K562 (cell line): Measurements from ENCODE around the gene CALD1. TPM values are rescaled to one million over a fixed set of nuclear protein-coding genes. Genes with fewer than 3 reads are reported as not detected.

Source experiments
- ATAC-seq: fragments of 200-7000 bp; cut with Tn5 transposase; 3 replicates; pipeline ENCODE4 v1.9.1; 2020; ENCODE audit warnings: moderate library complexity
- BruUV-seq: library from RNA; stranded (reverse); fragments of 400-500 nt; replicated peaks from 2 replicates; lab custom pipeline; 2021; lab: Mats Ljungman, UMichigan
- CTCF ChIA-PET: fragments of 300-600 bp; formaldehyde crosslinking; extraction: SDS; loops from one replicate; lab custom pipeline; 2021; ENCODE audit warnings: low intra/inter-chr PET ratio; lab: Yijun Ruan, JAX
- POLR2A ChIA-PET: fragments of 300-600, 350-650 bp; sonication (Branson Sonifier 250); formaldehyde crosslinking; extraction: SDS; loops from one replicate; lab custom pipeline; 2021; ENCODE audit warnings: antibody characterized with exemption, inconsistent platforms; lab: Yijun Ruan, JAX
- DNase-seq, 4 experiments: peaks; one replicate each; pipeline versions ENCODE4 v3.0.0 to v3.0.0-alpha.2; 2011 to 2018; ENCODE audit warnings: low spot score in 3 of 4, mixed read lengths in 3 of 4; ENCODE audit errors: extremely low read depth in 1 of 4
- FAIRE-seq: peaks from 2 replicates; lab custom pipeline; 2011; peaks lifted over from hg19 to GRCh38; lab: Jason Lieb, UNC
- H2AFZ ChIP-seq: 2 replicates; pipeline ENCODE4 v1.6.0; 2011; ENCODE audit warnings: low read depth, low read length, control low read depth, inconsistent platforms
- H3K27ac ChIP-seq: fragments of 200-600 bp; 3 replicates; pipeline ENCODE4 v1.8.0; 2011; ENCODE audit warnings: low read depth, mild to moderate bottlenecking, control low read depth, inconsistent platforms, low read length, moderate library complexity, mixed read lengths; ENCODE audit errors: extremely low read depth
- H3K27me3 ChIP-seq, 2 experiments: fragments of 300-600 bp in 1 of 2; 2 replicates in 1 of 2; 3 replicates in 1 of 2; pipeline versions ENCODE4 v1.6.0 to v1.8.0; 2011; ENCODE audit warnings: inconsistent platforms in 2 of 2, low read length in 2 of 2, mild to moderate bottlenecking in 1 of 2, mixed read lengths in 1 of 2, moderate library complexity in 1 of 2; ENCODE audit not compliant: control insufficient read depth in 2 of 2, insufficient read depth in 2 of 2
- H3K36me3 ChIP-seq: fragments of 300-600 bp; 3 replicates; pipeline ENCODE4 v1.8.0; 2011; ENCODE audit warnings: mild to moderate bottlenecking, low read length, inconsistent platforms; ENCODE audit not compliant: control insufficient read depth, insufficient read depth
- H3K4me1 ChIP-seq, 2 experiments: fragments of 200-600 bp in 1 of 2; replicated peaks in 1 of 2; 2 replicates in 1 of 2; 3 replicates in 1 of 2; pipeline versions ENCODE4 v1.5.1 to v1.8.0; 2011; ENCODE audit warnings: inconsistent platforms in 2 of 2, low read length in 2 of 2, mild to moderate bottlenecking in 1 of 2, mixed read lengths in 1 of 2, moderate library complexity in 1 of 2; ENCODE audit not compliant: control insufficient read depth in 2 of 2, insufficient read depth in 2 of 2
- H3K4me2 ChIP-seq: 2 replicates; pipeline ENCODE4 v1.6.1; 2011; ENCODE audit warnings: low read length, control low read depth, inconsistent platforms, mixed read lengths; ENCODE audit not compliant: insufficient read depth
- H3K4me3 ChIP-seq: fragments of 200-600 bp; sonication (generic), shearing (Covaris generic); 2 replicates; pipeline ENCODE4 v1.5.1; 2016; ENCODE audit warnings: control low read depth, inconsistent platforms
- H3K79me2 ChIP-seq: fragments of 200-600 bp; 3 replicates; pipeline ENCODE4 v1.8.0; 2011; ENCODE audit warnings: low read length, inconsistent platforms; ENCODE audit not compliant: control insufficient read depth, insufficient read depth
- H3K9ac ChIP-seq, 2 experiments: 2 replicates each; pipeline versions ENCODE4 v1.6.0 to v1.6.1; 2011; ENCODE audit warnings: low read depth in 2 of 2, low read length in 2 of 2, control low read depth in 1 of 2, inconsistent platforms in 1 of 2, mild to moderate bottlenecking in 1 of 2, mixed read lengths in 1 of 2; ENCODE audit not compliant: insufficient read depth in 1 of 2
- H3K9me1 ChIP-seq: one replicate; pipeline ENCODE4 v1.6.0; 2011; ENCODE audit warnings: inconsistent platforms, mild to moderate bottlenecking, low read length, moderate library complexity; ENCODE audit not compliant: control insufficient read depth, insufficient read depth
- H3K9me3 ChIP-seq: replicated peaks from 2 replicates; pipeline ENCODE4 v1.5.1; 2011; ENCODE audit warnings: low read depth, low read length, inconsistent platforms; ENCODE audit not compliant: control insufficient read depth, insufficient read depth
- H4K20me1 ChIP-seq: replicated peaks from 2 replicates; pipeline ENCODE4 v1.6.1; 2011; ENCODE audit warnings: low read length, inconsistent platforms, mixed read lengths; ENCODE audit not compliant: control insufficient read depth, insufficient read depth
- FOXA3 ChIP-seq, 2 experiments: fragments of 450-650 bp in 1 of 2; sonication (generic) in 1 of 2; formaldehyde crosslinking; IDR thresholded peaks in 1 of 2; conservative IDR thresholded peaks in 1 of 2; 2 replicates each; pipeline versions ENCODE4 v1.4.0 to v1.8.0; 2020 to 2022; ENCODE audit warnings: mild to moderate bottlenecking in 2 of 2, missing genetic modification reagents in 1 of 2
- FOXJ3 ChIP-seq: sonication (generic); formaldehyde crosslinking; IDR thresholded peaks from 2 replicates; pipeline ENCODE4 v1.4.0; 2020; ENCODE audit warnings: mild to moderate bottlenecking, missing genetic modification reagents
- MCM2 ChIP-seq: fragments of 450-650 bp; IDR thresholded peaks from 2 replicates; pipeline ENCODE4 v1.6.1; 2017; ENCODE audit warnings: low read depth, mild to moderate bottlenecking
- MYBL2 ChIP-seq, 2 experiments: fragments of 450-650 bp in 1 of 2; sonication (generic) in 1 of 2; formaldehyde crosslinking in 1 of 2; IDR thresholded peaks; 2 replicates each; pipeline versions ENCODE4 v1.6.1 to v1.8.1; 2017 to 2022; ENCODE audit warnings: borderline replicate concordance in 1 of 2, inconsistent platforms in 1 of 2, low read depth in 1 of 2, mild to moderate bottlenecking in 1 of 2, missing genetic modification reagents in 1 of 2, moderate library complexity in 1 of 2
- SREBF2 ChIP-seq: sonication (generic); formaldehyde crosslinking; IDR thresholded peaks from 2 replicates; pipeline ENCODE4 v1.4.0; 2020; ENCODE audit warnings: mild to moderate bottlenecking, missing genetic modification reagents
- TCF7L2 ChIP-seq: fragments of 150-350 bp; IDR thresholded peaks from 2 replicates; pipeline ENCODE4 v1.6.1; 2016; ENCODE audit warnings: low read depth, mild to moderate bottlenecking, low read length, moderate library complexity
- USF2 ChIP-seq: sonication (generic); formaldehyde crosslinking; IDR thresholded peaks from 2 replicates; pipeline ENCODE4 v1.5.0; 2020; ENCODE audit warnings: missing genetic modification reagents
- WGBS: fragments of 100-300 bp; shearing (Covaris generic); methylation state at CpG from one replicate; pipeline ENCODE4 v1.1.6; 2016; ENCODE audit warnings: low coverage, mixed read lengths; ENCODE audit not compliant: insufficient coverage; ENCODE audit errors: missing lambda C conversion rate; 5-methylcytosine and 5-hydroxymethylcytosine counted together
- in situ Hi-C: fragments of 300-500 bp; cut with MboI; formaldehyde crosslinking; loops from 4 replicates; pipeline ENCODE4 v1.15.0; 2018; ENCODE audit warnings: inconsistent platforms, mixed read lengths
- intact Hi-C: fragments of 100-400 bp; cut with micrococcal nuclease; formaldehyde crosslinking; loops from 2 replicates; pipeline ENCODE4 v1.14.2; 2022
- polyA plus RNA-seq, 8 experiments: library from polyadenylated mRNA; depleted of rRNA in 4 of 8; stranded (reverse) in 5 of 8; unstranded in 3 of 8; fragments of >200 nt; fragmentation: Nextera tagmentation in 2 of 8; fragmentation: Illumina TruSeq in 1 of 8; extraction: Ambion mirVana in 2 of 8; extraction: Trizol in 1 of 8; gene quantifications; 2 replicates each; pipeline versions ENCODE4 v1.2.1 to v1.2.3, GENCODE V29; 2011 to 2014; ENCODE audit warnings: inconsistent platforms in 1 of 8, missing spikeins in 1 of 8
- total RNA-seq, 7 experiments: library from RNA; depleted of rRNA in 6 of 7; stranded (reverse); fragments of >200 nt in 6 of 7; fragmentation: Illumina TruSeq in 2 of 7; extraction: Trizol in 2 of 7; gene quantifications; 2 replicates each; pipeline versions ENCODE4 v1.2.1 to v1.2.3, GENCODE V29; 2011 to 2021; ENCODE audit warnings: low replicate concordance in 1 of 7

CALD1 gene
- total and polyA plus RNA-seq, 9 of the 15 experiments (the other 6 are each of a cell fraction or from before 2014, with no cell fraction given), result 0.40 TPM; not detected in 8

GRCh38 chr7:134888141-134888740 is 108.8 kb downstream of the CALD1 start (continued):
- no peak for TF ChIP-seq MYBL2 (IDR thresholded peaks at IDR 0.05; ENCODE audit: low read depth)
- no peak for TF ChIP-seq MYBL2 (CRISPR knock-in tag; IDR thresholded peaks at IDR 0.05; ENCODE audit: borderline replicate concordance)
- no peak for TF ChIP-seq FOXA3 (CRISPR knock-in tag; conservative IDR thresholded peaks at IDR 0.05 in 1 of 2, IDR thresholded peaks at IDR 0.05 in 1 of 2)
- no peak for TF ChIP-seq SREBF2 (CRISPR knock-in tag)
- TF ChIP-seq MCM2, result no peak
- no peak for TF ChIP-seq FOXJ3 (CRISPR knock-in tag)
- TF ChIP-seq, all 486 proteins: peak for 0

GRCh38 chr7:134890246-134891240 is 111.1 kb downstream of the CALD1 start:
- H3K9ac ChIP-seq, result no peak overlapping the region
- no peak overlapping the region for H3K27ac ChIP-seq
- in situ Hi-C loops, result no loop called here
- DNase-seq (no peak), FAIRE-seq (no peak), ATAC-seq (no peak)
- BruUV-seq, result no TSS peak
- H3K79me2 ChIP-seq, result no peaks in the 10 kb centered on the region
- intact Hi-C loops, result no loop called here
- ChIA-PET POLR2A (interaction anchor here (0.7 to 1.5 kb wide), 2 partner anchors 10 to 188 kb away, joined by 3 to 5 read pairs; no protein-coding TSS in a partner anchor), CTCF (no interaction called here)
- H3K4me3 ChIP-seq, result no peak overlapping the region
- peaks cover 35 to 48% of the 10 kb centered on the region in 2 experiments; a peak in 4 of 5 replicates for H3K27me3 ChIP-seq
- no peak overlapping the region for H2AFZ ChIP-seq
- no peaks in the 10 kb centered on the region for H3K9me3 ChIP-seq
- H3K36me3 ChIP-seq, result no peaks in the 10 kb centered on the region
- no peaks in the 10 kb centered on the region; the same call in 1 of the 2 replicates for H4K20me1 ChIP-seq
- no peaks in the 10 kb centered on the region for H3K9me1 ChIP-seq
- peaks cover 0 to 4% of the 10 kb centered on the region in 2 experiments; a peak in 3 of 5 replicates for H3K4me1 ChIP-seq
- H3K4me2 ChIP-seq, result no peak overlapping the region; the same call in 1 of the 2 replicates
- WGBS, result 4% methylated on average over 10 of the region's 10 CpGs
- TF ChIP-seq USF2 (CRISPR knock-in tag), result no peak
- no peak for TF ChIP-seq TCF7L2
